Activated CD8-positive, alpha-beta T cell treated with anti-CD3 and anti-CD28 coated beads for 36 hours (primary cell): Measurements from ENCODE around the gene CACHD1. TPM values are rescaled to one million over a fixed set of nuclear protein-coding genes. Genes with fewer than 3 reads are reported as not detected.

Source experiments
- ATAC-seq: fragments of 200-7000 bp; cut with Tn5 transposase; one replicate; pipeline ENCODE4 v1.10.0; 2021; ENCODE audit warnings: mild to moderate bottlenecking, moderate library complexity
- CTCF ChIA-PET: fragments of 350-600 bp; sonication (Branson Sonifier 250); formaldehyde crosslinking; loops from one replicate; lab custom pipeline; 2021; ENCODE audit warnings: antibody characterized with exemption; lab: Charles Lee
- POLR2A ChIA-PET: fragments of 350-600 bp; sonication (Branson Sonifier 250); formaldehyde crosslinking; loops from one replicate; lab custom pipeline; 2021; ENCODE audit warnings: antibody characterized with exemption; lab: Charles Lee
- DNase-seq: peaks from one replicate; pipeline ENCODE4 v3.0.0-alpha.2; 2020
- H3K27ac Mint-ChIP-seq: one replicate; pipeline ENCODE4 v1.8.0; 2021; ENCODE audit warnings: mild to moderate bottlenecking, mixed read lengths
- H3K27me3 Mint-ChIP-seq: one replicate; pipeline ENCODE4 v1.8.0; 2021; ENCODE audit warnings: mixed read lengths
- H3K36me3 Mint-ChIP-seq: one replicate; pipeline ENCODE4 v1.8.0; 2021; ENCODE audit warnings: low read depth, mixed read lengths
- H3K4me1 Mint-ChIP-seq: one replicate; pipeline ENCODE4 v1.8.0; 2021; ENCODE audit warnings: low read depth, mixed read lengths
- H3K4me3 Mint-ChIP-seq: one replicate; pipeline ENCODE4 v1.8.0; 2021; ENCODE audit warnings: mild to moderate bottlenecking, moderate library complexity, mixed read lengths
- H3K9me3 Mint-ChIP-seq: one replicate; pipeline ENCODE4 v1.8.0; 2021; ENCODE audit warnings: mixed read lengths
- CTCF ChIP-seq: fragments of 200-600 bp; IDR thresholded peaks from one replicate; pipeline ENCODE4 v1.8.0; 2022; ENCODE audit warnings: antibody characterized with exemption, mild to moderate bottlenecking
- intact Hi-C: fragments of 100-400 bp; cut with micrococcal nuclease; formaldehyde crosslinking; loops from one replicate; pipeline ENCODE4 v1.10.0; 2022
- total RNA-seq, 2 experiments: library from RNA; stranded (reverse); gene quantifications; one replicate each; pipeline ENCODE4 v1.2.3, GENCODE V29; 2021

Gene CACHD1
- total RNA-seq, 2 experiments from 2014 or later, result 2.2 to 2.5 TPM

GRCh38 chr1:64474665-64475439, 4.9 kb downstream of the CACHD1 start:
- Mint-ChIP-seq H3K27ac (no peak overlapping the region), H3K36me3 (no peaks in the 10 kb centered on the region), H3K4me1 (peaks cover 12% of the 10 kb centered on the region), H3K4me3 (no peak overlapping the region), H3K27me3 (peaks cover 12% of the 10 kb centered on the region), H3K9me3 (no peaks in the 10 kb centered on the region)
- ChIA-PET CTCF (interaction anchor here (1.4 kb wide), 1 partner anchor 13 kb away, joined by 3 read pairs; no protein-coding TSS in a partner anchor), POLR2A (interaction anchor here (0.6 to 1.1 kb wide), 2 partner anchors 12 to 201 kb away, joined by 3 read pairs; no protein-coding TSS in a partner anchor)
- DNase-seq, result no peak
- intact Hi-C loops, result no loop called here
- no peak for ATAC-seq
- TF ChIP-seq CTCF, result no peak

- Mint-ChIP-seq H3K9me3 (no peaks in the 10 kb centered on the region), H3K27ac (no peak overlapping the region), H3K27me3 (peaks cover 7% of the 10 kb centered on the region), H3K4me3 (no peak overlapping the region), H3K4me1 (peaks cover 8% of the 10 kb centered on the region), H3K36me3 (no peaks in the 10 kb centered on the region)
- no peak for ATAC-seq
- ChIA-PET CTCF (no interaction called here), POLR2A (no interaction called here)
- DNase-seq, result no peak
- TF ChIP-seq CTCF, result no peak
- intact Hi-C loops, result no loop called here
These were observed 6.5 kb downstream of the CACHD1 start for GRCh38 chr1:64476251-64476952.

GRCh38 chr1:64478594-64479470, 8.9 kb downstream of the CACHD1 start:
- Mint-ChIP-seq H3K36me3 (no peaks in the 10 kb centered on the region), H3K9me3 (no peaks in the 10 kb centered on the region), H3K27ac (no peak overlapping the region), H3K27me3 (no peaks in the 10 kb centered on the region), H3K4me1 (peaks cover 2% of the 10 kb centered on the region), H3K4me3 (no peak overlapping the region)
- intact Hi-C loops, result no loop called here
- CTCF ChIA-PET, result no interaction called here
- ATAC-seq (no peak), DNase-seq (no peak)
- POLR2A ChIA-PET, result no interaction called here
- no peak for TF ChIP-seq CTCF

- Mint-ChIP-seq H3K9me3 (no peaks in the 10 kb centered on the region), H3K27ac (no peak overlapping the region), H3K4me1 (peaks cover 2% of the 10 kb centered on the region), H3K27me3 (no peaks in the 10 kb centered on the region), H3K36me3 (no peaks in the 10 kb centered on the region), H3K4me3 (no peak overlapping the region)
- ChIA-PET CTCF (no interaction called here), POLR2A (no interaction called here)
- DNase-seq (no peak), ATAC-seq (no peak)
- no peak for TF ChIP-seq CTCF
- intact Hi-C loops, result no loop called here
These were observed 9.9 kb downstream of the CACHD1 start for GRCh38 chr1:64479874-64480273.
